HG03139 (cell line): ENCODE data around the gene RUFY2.

Source experiments
- ATAC-seq: cut with Tn5 transposase; IDR thresholded peaks from one replicate; pipeline ENCODE4 v1.9.1; 2021; ENCODE audit not compliant: unreplicated experiment

The RUFY2 gene

DNA sequence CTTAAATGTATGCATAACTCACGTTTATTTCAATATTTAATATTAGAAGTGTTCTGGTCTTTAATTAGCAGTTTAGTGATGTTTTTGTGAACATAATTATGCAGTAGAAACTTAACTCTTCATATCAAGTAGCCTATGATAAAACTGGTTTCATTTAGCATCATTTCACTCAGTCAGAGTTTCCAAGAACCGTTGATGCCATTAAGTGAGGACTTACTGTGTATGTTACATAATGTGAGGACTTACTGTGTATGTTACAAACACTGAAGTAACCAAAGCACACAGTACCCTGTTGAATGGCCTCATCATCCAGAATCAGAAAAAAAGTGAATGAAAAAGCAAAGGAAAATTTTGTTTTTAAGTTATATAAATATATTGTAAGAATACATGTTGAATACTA is 41.5 kb downstream of the RUFY2 start:
- ATAC-seq, result no peak

DNA sequence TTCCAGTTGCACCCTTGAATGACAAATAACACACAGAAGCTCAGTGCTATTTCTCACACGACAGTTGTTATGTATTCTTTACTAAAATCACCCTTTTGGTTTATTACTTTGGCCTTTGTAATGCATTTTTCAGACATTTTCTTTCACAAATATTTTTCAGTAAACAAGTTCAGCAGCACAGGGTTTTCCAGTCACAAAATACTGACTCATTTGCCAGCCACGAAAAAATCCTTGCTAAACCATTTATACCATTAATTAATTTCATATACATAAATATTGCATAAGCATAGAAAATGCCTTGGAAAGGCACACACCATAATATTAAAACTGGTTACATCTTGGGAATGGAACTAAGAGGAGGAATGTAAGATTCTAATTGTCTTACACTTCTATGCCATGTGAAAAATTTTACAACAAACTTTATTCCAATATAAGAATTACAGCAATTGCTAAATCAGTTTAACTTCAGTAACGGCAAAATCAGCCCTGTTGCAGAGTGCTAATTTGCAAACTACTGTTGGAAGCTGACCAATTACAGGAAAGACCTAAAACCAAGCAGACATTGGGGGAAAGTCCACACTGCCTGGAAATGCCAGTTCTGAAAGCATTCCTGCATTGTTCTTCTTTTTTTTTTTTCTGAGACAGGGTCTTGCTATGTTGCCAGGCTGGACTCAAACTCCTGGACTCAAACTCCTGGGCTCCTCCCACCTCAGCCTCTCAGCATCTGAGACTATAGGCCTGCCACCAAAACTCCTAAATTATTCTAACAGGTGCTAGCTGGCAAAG is 42.8 kb downstream of the RUFY2 start:
- ATAC-seq, result no peak

DNA sequence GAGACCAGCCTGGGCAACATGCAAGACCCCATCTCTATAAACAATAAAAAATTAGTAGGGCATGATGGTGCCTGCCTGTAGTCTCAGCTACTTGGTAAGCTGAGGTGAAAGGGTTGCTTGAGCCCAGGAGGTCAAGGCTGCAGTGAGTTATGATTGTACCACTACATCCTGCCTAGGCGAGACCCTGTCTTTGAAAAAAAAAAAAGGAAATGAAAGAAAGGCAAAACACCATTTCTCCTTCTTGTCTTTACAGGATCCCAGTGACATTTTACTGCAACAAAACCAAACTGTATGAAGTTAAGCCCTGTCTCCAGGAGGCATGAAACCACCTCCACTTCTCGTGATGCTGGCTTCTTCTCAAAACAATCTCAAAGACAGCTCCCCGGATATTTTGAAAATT is 44.5 kb downstream of the RUFY2 start:
- no peak for ATAC-seq

DNA sequence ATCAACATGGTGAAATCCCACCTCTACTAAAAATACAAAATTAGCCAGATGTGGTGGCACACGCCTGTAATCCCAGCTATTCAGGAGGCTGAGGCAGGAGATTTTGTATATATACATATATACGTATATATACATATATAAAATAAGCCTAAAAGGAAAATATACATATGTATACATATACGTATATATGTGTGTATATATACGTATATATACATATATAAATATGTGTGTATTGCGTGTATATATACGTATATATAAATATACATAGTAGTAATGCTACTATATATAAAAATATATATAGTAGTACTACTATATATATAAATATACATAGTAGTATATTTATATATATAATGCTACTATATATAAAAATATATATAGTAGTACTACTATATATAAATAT is 47.9 kb downstream of the RUFY2 start:
- ATAC-seq, result no peak

DNA sequence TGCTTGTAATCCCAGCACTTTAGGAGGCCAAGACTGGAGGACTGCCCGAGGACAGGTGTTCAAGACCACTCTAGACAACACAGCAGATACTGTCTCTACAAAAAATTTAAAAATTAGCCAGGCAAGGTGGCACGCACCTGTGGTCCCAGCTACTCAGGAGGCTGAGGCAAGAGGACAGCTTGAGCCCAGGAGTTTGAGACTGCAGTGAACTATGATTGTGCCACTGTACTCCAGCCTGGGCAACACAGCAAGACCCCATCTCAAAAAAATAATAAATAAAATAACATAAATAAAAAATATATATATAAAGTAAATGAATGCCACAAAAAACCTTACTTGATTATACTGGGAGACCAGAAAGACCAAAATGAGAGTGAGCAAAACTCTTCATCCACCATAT is 53.5 kb downstream of the RUFY2 start:
- ATAC-seq, result no peak

DNA sequence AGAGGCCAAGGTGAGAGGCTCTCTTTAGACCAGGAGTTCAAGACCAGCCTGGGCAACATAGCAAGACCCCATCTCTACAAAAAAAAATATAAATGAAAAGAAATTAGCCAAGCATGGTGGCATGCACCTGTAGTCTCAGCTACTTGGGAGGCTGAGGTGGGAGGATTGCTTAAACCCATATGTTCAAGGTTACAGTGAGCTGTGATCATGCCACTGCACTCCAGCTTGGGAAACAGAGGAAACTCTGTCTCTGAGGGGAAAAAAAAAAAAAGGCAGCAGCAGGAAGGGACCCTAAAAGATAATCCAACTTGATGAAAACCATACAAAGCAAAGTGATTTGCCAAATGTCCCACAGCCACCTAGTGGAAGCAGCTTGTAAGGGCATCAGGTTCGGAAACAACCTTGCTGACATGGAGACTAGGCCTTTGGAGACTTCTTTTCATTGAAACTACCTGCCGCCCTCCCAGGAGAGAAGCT is 58.8 kb downstream of the RUFY2 start:
- ATAC-seq, result no peak

DNA sequence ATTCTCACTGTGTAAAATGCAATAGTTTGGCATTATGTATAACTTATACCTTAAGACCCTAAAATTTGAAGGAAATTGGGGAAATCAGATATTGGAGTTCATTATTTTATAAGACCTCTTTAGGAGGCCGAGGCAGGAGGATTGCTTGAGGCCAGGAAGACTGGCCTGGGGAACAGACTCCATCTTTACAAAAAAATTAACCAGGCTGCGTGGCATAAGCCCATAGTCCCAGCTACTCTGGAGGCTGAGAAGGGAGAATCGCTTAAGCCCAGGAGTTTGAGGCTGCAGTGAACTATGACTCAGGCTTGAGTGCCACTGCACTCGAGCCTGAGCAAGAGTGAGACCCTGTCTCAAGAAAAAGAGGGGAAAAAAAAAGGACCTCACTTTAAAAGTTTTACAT is 60.3 kb downstream of the RUFY2 start:
- ATAC-seq, result no peak

DNA sequence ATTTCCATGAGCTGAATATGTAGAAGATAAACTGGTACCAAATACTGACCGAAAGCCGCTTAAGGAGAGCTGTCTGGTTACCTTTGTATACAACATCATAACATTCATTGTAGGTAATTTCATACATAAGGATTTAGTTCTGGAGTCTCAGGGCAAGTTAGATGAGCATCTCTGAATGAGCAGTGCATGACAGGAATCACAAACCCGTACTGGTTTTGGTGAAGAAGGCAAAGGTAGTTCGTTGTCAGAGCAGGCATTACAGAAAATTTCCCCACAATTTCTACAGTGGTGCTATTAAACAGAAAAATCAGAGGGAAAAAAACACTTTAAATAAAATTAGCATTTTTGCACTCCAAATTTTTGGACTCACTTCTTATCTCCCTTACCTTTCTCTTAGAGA is 61.5 kb downstream of the RUFY2 start:
- no peak for ATAC-seq

DNA sequence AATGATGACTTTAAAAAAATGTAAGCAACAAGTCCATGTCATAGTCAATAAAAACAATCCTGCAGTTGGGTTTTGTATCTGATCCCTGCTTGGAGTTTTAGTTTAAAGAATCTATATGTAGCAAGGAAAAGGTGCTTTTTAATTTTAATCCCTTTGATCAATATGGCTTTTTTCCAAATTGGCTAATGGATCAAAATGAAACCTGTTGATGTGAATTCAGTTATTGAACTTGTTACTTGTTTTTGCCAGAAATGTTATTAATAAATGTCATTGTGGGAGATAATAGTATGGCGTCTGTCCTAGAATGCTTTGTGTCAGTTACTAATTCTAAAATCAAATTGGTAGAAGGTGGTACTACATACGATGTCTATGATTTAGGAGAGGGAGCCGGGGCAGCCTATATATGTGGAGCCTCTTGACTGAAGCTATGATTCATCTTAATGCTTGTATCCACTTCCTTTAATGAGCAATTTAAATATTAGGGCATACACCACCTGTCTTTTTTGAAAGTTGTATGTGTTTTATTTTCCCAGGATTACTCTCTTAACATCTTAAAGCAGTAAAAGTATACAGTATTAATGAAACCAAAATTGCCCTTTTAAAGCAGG is 64.1 kb downstream of the RUFY2 start:
- no peak for ATAC-seq

DNA sequence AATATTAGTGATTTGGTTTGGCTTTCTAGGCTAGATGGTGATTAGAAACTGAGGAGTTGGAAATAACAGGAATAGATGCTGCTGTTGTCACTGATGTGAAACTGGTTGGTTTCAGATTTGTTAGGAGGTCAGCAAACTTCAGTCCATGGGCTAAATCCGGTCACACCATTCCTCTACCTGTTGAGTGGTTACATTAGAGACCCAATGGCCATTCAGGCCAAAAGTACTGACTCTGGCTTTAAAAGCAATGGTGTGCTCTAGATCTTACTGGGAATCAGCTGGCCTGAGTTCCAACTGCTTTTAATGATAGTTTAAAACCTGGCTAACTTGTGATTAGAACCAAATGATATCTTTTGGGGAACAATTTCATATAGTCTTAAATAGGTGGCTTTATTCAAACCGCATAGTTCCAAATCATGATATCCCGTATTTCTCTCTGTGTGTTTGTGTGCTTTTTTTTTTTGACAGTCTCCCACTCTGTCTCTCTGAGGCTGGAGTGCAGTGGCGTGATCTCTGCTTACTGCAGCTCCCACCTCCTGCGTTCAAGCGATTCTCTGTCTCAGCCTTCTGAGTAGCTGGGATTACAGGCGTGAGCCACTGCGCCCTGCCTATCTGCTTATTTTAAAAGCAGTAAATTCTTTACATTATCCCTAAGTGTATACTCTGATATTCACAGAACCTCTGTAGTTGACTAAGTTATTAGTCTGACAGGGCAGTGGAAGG is 66.6 kb downstream of the RUFY2 start:
- ATAC-seq, result no peak

DNA sequence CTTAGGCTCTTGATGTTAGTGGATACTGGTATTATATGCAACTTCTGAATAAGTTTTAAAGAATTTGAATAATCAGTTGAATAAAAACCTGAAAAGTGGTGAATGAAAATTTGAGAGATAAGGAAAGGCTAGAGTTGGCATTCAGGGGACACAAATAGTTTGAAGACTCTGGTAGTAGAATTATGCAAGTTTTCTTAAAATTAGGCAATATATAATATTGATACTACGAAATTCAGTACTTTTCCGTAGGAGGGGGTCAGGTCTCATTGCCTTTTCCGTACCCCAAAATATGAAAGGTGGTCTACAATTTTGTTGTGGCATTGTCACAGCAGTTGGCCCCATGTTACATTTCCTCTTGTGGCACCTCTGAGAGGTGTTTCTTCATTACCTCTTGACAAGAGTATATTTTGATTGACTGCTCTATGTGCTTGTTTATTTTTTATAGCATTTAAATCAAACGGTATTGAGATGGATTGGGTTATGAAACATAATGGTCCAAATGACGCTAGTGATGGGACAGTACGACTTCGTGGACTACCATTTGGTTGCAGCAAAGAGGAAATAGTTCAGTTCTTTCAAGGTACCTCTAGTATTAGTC is 70.2 kb downstream of the RUFY2 start:
- no peak for ATAC-seq

DNA sequence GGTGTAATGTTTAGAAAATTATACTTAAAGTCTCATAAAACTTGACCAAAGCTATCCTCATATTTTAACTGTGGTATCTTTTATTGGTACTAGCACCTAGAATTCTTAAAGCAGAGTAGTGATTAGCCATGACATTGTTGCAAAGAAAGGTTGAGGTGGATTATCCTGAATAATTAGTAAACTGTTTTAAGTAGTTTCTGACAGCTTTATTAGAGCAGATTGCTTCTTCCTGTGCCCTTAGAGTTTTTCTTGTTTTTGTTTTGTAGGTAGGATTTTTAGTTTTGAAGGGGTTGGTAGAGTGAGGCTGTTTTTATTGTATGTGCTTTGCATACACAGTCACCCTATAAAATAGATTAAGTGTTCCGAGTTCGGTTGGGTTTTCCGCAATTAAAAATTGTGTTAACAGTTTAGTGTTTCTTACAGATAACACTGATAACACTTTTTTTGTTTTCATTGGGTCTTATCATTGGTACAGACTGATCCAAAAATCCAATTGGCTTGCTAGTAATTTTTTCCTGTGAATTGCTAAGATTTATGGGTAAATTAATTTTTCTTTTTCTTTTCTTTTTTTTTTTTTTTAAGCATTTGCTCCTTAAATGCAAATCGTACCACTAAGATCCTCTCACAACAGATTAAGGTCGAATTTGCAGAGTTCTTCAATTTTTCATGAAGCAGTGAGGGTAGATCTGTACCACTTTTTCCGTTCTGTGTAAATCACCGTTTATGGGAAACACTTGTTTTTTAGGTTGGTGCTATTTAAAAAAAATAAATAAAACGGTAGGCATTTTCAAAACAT is 72.2 kb downstream of the RUFY2 start:
- no peak for ATAC-seq

DNA sequence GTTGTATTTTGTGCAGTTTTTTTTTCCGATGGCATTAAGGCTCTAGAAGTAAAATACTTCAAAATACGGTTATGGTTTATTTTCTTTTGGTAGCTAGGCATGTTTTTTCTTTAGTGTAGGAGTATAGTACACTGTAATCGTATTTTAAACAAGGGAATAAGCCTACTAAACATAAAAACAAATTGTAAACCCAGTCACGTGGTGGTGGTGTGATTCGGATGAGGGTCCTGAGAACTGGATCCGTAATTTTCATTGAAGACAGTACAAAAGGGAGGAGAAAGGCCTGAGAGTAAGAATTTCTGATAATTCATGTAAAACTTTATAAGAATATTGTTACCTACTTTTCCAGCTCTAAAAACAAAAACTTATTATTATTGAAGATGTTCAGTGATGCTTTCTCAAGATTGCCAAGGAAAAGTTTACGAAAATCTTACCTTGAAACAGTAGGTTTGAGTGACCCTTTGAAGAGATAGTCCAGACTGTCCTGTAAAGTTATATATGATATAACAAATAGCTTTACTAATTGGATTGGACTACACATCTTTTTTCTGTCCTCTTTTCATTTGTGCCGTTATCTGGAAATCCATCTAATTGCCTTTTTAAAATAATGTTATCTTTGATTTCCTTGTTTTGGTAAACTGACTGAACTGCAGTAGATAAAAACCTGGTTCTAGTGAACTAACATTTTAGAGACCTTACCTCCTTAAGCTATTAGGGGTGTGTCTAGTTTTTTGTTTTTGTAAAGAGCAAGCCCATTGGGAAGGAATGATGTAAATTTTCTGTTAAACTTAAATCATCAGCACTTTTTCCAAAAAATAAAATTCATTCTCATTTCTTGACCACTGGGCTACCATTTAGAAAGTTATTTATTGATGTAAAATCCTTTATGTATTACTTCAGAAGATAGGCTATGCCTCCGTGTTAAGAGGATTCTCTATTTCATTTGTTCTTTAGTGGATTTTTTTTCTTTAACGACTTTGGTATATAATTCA is 73.3 kb downstream of the RUFY2 start:
- ATAC-seq, result no peak

DNA sequence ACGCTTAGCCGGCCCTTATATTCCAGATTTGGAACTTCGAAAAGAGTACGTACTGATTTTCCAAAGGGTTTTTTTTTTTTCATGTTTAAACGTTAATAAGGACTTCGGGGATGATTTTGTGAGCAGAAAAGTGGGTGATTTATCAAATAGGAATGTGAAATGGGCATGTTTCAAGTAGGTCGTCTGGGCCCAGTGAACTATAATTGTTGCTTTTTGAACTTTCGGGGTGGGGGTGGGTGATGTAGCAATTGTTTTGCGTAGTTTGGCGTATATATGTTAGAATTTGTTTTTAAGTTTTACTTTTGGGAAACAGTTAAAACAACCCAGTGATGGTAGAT is 74.0 kb downstream of the RUFY2 start:
- no peak for ATAC-seq

DNA sequence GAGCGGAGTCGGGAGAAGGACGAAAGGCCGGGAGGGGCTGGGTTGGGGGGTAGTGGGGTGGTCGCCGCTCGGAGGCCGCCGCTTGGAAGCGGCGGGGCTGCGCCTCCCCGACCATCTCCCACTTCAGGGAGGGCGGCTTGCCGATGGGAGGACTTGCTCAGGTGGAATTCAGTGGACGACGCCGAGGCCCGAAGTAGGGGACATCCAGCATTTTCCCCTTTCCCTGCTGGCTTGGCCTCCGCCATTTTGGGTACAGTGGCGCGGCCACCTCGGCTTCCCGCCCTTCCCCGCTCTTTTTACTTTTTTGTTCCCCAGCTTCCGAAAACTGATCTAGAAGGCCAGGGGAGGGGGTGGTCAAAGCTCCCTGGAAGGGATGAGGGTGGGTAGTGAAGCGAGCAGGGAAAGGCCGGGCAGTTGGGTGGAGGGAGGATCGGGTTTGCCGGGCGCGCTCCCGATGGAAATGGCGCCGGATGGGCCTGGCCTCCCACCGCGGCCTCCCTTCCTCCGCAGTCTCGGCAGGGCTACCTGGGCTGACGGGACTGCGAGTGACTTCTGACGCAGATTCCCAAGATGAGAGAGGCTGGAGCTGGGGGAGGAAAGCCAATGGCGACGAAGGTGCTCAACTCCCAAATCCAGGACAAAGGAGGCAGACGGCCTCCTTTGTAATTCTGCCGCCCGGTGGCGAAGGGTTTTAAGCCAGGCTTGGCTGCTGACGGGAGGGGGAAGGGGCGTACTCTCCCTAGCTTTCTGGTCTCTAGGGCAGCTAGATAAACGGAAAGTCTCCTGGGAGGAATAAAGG is 74.6 kb downstream of the RUFY2 start, which contains the start of gene PBLD:
PBLD (minus strand) TSS at position 670 of the 799 bp plus-strand sequence. CDS start 26,084 bp downstream, outside the sequence.
- ATAC-seq, result peak; percentile 18

DNA sequence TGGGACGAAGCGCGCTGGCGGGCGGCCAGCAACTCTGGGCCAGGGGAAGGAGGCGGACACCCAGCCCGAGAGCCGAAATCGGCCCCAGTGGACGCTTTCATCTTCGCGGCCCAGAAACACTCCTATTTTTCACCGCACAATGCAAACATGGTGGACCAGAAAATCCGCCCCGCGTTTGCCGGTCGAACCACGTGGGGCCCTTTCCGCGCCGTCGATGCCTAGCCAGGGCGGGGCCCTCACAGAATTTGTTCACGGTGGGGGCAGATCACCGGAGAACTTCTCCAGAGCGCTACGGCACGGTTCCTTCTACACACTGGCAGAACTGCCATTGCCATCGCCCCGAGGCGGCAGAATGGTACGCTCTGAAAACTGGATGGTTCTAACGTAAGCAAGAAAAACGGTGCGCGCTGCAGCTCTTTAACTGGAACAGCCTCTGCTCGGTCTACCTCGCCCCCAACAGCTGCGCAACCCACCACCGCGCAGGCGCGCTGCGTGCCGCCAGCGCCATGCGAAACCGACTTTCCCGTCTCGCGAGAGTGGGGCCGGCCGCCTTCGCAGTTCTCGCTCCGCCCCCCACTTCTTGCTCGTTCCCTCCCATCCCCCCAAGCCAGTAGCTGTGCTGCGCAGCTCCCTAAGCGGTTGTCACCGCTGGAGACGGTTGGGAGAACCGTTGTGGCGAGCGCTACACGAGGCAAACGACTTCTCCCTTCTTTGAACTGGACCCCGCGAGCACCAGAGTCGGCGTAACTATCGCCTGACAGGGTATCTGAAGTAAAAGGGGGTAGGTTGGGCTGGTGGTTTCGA is 75.4 kb downstream of the RUFY2 start, which contains the start of gene HNRNPH3:
HNRNPH3 (plus strand) TSS at position 610 of the 804 bp plus-strand sequence. CDS start 5,158 bp downstream, outside the sequence.
- peak; percentile 78 for ATAC-seq

DNA sequence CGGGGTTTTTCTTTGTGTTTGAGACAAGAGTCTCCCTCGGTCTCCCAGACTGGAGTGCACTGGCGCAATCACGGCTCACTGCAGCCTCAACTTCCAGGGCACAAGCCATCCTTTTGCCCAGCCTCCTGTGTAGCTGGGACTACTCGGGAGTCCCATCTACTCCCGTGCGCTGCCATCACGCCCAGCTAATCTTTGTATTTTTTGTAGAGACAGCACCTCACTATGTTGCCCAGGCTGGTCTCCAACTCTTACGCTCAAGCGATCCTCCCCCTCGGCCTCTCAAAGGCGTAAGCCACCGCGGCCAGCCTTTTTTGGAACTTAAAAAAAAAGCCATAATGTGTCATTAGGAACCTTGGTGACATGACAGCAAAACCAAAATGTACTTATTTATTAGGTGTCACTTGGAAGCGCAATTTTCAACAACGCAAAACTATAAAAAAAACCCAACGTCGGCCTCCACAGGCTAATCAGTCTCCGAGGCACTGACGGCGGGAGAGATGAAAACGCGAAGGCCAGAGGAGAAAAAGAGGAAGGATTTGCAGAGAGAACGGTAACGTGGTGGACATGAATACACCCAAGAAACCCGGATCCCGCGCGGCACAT is 76.1 kb downstream of the RUFY2 start:
- ATAC-seq, result no peak
